Uterus (tissue), 4 donors: ENCODE data around the gene SERPINB8. TPM values are rescaled to one million over a fixed set of nuclear protein-coding genes. Genes with fewer than 3 reads are reported as not detected.

Experiments
- DNase-seq, 2 donors: peaks; one replicate each; pipeline ENCODE4 v3.0.0-alpha.2; 2019 to 2020
- H3K27ac ChIP-seq, 2 donors: fragments of 200-600 bp; sonication (generic); 1 replicate in 1 of 2; 2 replicates in 1 of 2; pipeline ENCODE4 v1.5.1; 2016 to 2018
- H3K27me3 ChIP-seq, 2 donors: fragments of 200-600 bp; sonication (generic); one replicate each; pipeline ENCODE4 v1.5.1; 2018 to 2019; ENCODE audit warnings: control low read depth in 1 of 2
- H3K36me3 ChIP-seq, 2 donors: fragments of 200-600 bp; sonication (generic); one replicate each; pipeline ENCODE4 v1.5.1; 2019; ENCODE audit warnings: control low read depth in 1 of 2
- H3K4me1 ChIP-seq, 2 donors: fragments of 200-600 bp; sonication (generic); one replicate each; pipeline ENCODE4 v1.5.1; 2018 to 2019; ENCODE audit warnings: control low read depth in 1 of 2
- H3K4me3 ChIP-seq, 2 donors: fragments of 200-600 bp; sonication (generic); 1 replicate in 1 of 2; 2 replicates in 1 of 2; pipeline ENCODE4 v1.5.1; 2018 to 2019; ENCODE audit warnings: mild to moderate bottlenecking in 1 of 2
- H3K9me3 ChIP-seq, 2 donors: fragments of 200-600 bp; sonication (generic); one replicate each; pipeline ENCODE4 v1.5.1; 2019; ENCODE audit warnings: control low read depth in 1 of 2
- CTCF ChIP-seq, 4 experiments: fragments of 200-600 bp in 2 of 4; fragments of 450-650 bp in 2 of 4; sonication (generic) in 2 of 4; IDR thresholded peaks; one replicate each; pipeline ENCODE4 v1.5.1; 2016 to 2019; ENCODE audit warnings: antibody characterized with exemption in 4 of 4, mild to moderate bottlenecking in 2 of 4, moderate library complexity in 1 of 4
- POLR2A ChIP-seq, 2 donors: fragments of 450-650 bp; IDR thresholded peaks; one replicate each; pipeline ENCODE4 v1.6.1; 2016; ENCODE audit warnings: antibody characterized with exemption in 2 of 2, mild to moderate bottlenecking in 1 of 2, moderate library complexity in 1 of 2
- intact Hi-C: fragments of 100-400 bp; cut with DNase I; formaldehyde crosslinking; loops from one replicate; pipeline ENCODE4 v1.15.1; 2023; ENCODE audit warnings: low total_unique reads
- total RNA-seq, 4 donors: library from RNA; depleted of rRNA in 3 of 4; stranded (reverse); fragments of >200 nt in 3 of 4; gene quantifications; one replicate each; pipeline versions ENCODE4 v1.1.0 to v1.2.4, GENCODE V29; 2014 to 2023
- donor health status: DM: yes; HTN: yes; CAD: no.

The SERPINB8 gene
- total RNA-seq, 4 donors from 2014 or later = 2.3 to 15.0 (median 7.0) TPM

GRCh38 chr18:64027931-64028695, 58.2 kb downstream of the SERPINB8 start:
- H3K36me3 ChIP-seq = no peaks in the 10 kb centered on the region
- no peak for DNase-seq
- H3K4me1 ChIP-seq = no peaks in the 10 kb centered on the region
- no peak overlapping the region for H3K4me3 ChIP-seq
- H3K27ac ChIP-seq = no peak overlapping the region
- intact Hi-C loops = no loop called here
- no peak for TF ChIP-seq POLR2A (IDR thresholded peaks at IDR 0.05)
- no peak for TF ChIP-seq CTCF (IDR thresholded peaks at IDR 0.05)
- no peaks in the 10 kb centered on the region for H3K9me3 ChIP-seq
- H3K27me3 ChIP-seq = no peaks in the 10 kb centered on the region

DNA sequence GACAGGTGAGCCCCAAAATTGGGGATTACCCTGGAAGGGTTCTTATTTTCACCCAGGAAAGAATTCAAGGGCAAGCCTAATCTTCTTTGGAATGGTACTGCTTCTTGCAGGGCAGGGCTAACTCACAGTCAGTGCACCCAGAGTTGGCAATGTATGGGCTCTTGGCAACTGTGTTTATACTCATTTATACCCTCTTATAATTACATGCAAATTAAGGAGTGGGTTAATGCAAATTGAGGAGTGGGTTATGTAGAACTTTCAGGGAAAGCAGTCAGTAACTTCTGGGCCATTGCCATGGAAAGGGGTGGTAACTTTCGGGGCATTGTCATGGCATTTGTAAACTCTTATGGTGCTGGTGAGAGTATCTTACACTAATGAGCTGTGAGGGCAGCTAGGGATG, 59.2 kb downstream of the SERPINB8 start:
- TF ChIP-seq CTCF (IDR thresholded peaks at IDR 0.05) = no peak
- TF ChIP-seq POLR2A (IDR thresholded peaks at IDR 0.05) = no peak
- Histone ChIP-seq H3K4me3 (no peak overlapping the region), H3K36me3 (no peaks in the 10 kb centered on the region), H3K9me3 (no peaks in the 10 kb centered on the region), H3K27ac (no peak overlapping the region), H3K27me3 (no peaks in the 10 kb centered on the region), H3K4me1 (no peaks in the 10 kb centered on the region)
- intact Hi-C loops = no loop called here
- no peak for DNase-seq

- no peak for DNase-seq
Observed at GRCh38 chr18:64031411-64031810, 61.5 kb downstream of the SERPINB8 start.

GRCh38 chr18:64032312-64032711, 62.4 kb downstream of the SERPINB8 start:
- intact Hi-C loops = no loop called here
- no peaks in the 10 kb centered on the region for H3K36me3 ChIP-seq
- no peak overlapping the region for H3K27ac ChIP-seq
- no peaks in the 10 kb centered on the region for H3K9me3 ChIP-seq
- H3K4me3 ChIP-seq = no peak overlapping the region
- no peaks in the 10 kb centered on the region for H3K27me3 ChIP-seq
- no peaks in the 10 kb centered on the region for H3K4me1 ChIP-seq
- TF ChIP-seq CTCF (IDR thresholded peaks at IDR 0.05) (no peak), POLR2A (IDR thresholded peaks at IDR 0.05) (no peak)
- no peak for DNase-seq

More at GRCh38 chr18:64031411-64031810, 61.5 kb downstream of the SERPINB8 start:
- Histone ChIP-seq H3K9me3 (no peaks in the 10 kb centered on the region), H3K4me3 (no peak overlapping the region), H3K27ac (no peak overlapping the region), H3K27me3 (no peaks in the 10 kb centered on the region), H3K4me1 (no peaks in the 10 kb centered on the region), H3K36me3 (no peaks in the 10 kb centered on the region)
- intact Hi-C loops = no loop called here
- TF ChIP-seq CTCF (IDR thresholded peaks at IDR 0.05) = no peak

GRCh38 chr18:64037812-64038414, 68.0 kb downstream of the SERPINB8 start:
- Histone ChIP-seq H3K27me3 (no peaks in the 10 kb centered on the region), H3K36me3 (no peaks in the 10 kb centered on the region), H3K4me1 (no peaks in the 10 kb centered on the region), H3K27ac (no peak overlapping the region), H3K4me3 (no peak overlapping the region), H3K9me3 (no peaks in the 10 kb centered on the region)
- no peak for DNase-seq
- TF ChIP-seq POLR2A (IDR thresholded peaks at IDR 0.05) (no peak), CTCF (IDR thresholded peaks at IDR 0.05) (peak in 3 of 4 experiments; percentile 10 to 26 (median 23))
- intact Hi-C loops = no loop called here
